ENCODE measurements around the gene IFT22.

DNA sequence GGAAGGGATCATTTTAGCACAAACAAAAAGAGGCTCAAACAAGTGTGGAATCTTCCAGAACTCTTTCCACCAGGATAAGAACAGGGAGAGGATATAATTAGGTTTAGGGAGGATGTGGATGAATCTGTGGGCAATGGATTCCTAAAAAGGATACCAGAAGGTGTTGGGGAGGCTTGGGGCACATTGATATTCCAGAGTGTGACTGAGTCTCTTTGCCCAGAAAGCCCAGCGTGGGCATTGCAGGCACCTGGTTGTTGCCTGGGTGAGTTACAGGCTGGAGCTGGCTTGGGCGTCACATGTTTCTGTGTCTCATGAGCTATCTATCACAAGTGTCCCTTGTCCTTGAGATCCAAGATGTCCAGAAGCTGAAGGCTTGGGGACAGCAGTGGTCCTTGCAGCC, 44.3 kb upstream of the IFT22 start:
- TF ChIP-seq, protein P1, sequence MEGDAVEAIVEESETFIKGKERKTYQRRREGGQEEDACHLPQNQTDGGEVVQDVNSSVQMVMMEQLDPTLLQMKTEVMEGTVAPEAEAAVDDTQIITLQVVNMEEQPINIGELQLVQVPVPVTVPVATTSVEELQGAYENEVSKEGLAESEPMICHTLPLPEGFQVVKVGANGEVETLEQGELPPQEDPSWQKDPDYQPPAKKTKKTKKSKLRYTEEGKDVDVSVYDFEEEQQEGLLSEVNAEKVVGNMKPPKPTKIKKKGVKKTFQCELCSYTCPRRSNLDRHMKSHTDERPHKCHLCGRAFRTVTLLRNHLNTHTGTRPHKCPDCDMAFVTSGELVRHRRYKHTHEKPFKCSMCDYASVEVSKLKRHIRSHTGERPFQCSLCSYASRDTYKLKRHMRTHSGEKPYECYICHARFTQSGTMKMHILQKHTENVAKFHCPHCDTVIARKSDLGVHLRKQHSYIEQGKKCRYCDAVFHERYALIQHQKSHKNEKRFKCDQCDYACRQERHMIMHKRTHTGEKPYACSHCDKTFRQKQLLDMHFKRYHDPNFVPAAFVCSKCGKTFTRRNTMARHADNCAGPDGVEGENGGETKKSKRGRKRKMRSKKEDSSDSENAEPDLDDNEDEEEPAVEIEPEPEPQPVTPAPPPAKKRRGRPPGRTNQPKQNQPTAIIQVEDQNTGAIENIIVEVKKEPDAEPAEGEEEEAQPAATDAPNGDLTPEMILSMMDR (IDR thresholded peaks at IDR 0.05) = no peak
- TF ChIP-seq POLR2A (IDR thresholded peaks at IDR 0.05) = no peak
